H9 (cell line): ENCODE results near the gene PDCD7. TPM values are rescaled to one million over a fixed set of nuclear protein-coding genes. Genes with fewer than 3 reads are reported as not detected.

ENCODE experiments used
- DNase-seq: peaks from one replicate; pipeline ENCODE4 v3.0.0-alpha.2; 2017
- H2AFZ ChIP-seq: one replicate; pipeline ENCODE4 v1.6.1; 2013; ENCODE audit warnings: mild to moderate bottlenecking, low read length, control low read depth, moderate library complexity
- H2AK5ac ChIP-seq: 2 replicates; pipeline ENCODE4 v1.6.1; 2013; ENCODE audit warnings: low read length, control low read depth, mixed read lengths; ENCODE audit not compliant: insufficient read length
- H2BK120ac ChIP-seq: one replicate; pipeline ENCODE4 v1.6.1; 2013; ENCODE audit warnings: low read depth, mild to moderate bottlenecking, low read length, control low read depth, inconsistent platforms; ENCODE audit not compliant: poor library complexity, severe bottlenecking
- H2BK12ac ChIP-seq: 2 replicates; pipeline ENCODE4 v1.6.1; 2013; ENCODE audit warnings: low read length, control low read depth, mixed read lengths, low read depth; ENCODE audit not compliant: insufficient read length
- H2BK15ac ChIP-seq: 2 replicates; pipeline ENCODE4 v1.6.1; 2013; ENCODE audit warnings: low read depth, low read length, control low read depth
- H2BK20ac ChIP-seq: one replicate; pipeline ENCODE4 v1.6.1; 2013; ENCODE audit warnings: low read depth, mild to moderate bottlenecking, low read length, control low read depth, inconsistent platforms; ENCODE audit not compliant: poor library complexity, severe bottlenecking
- H2BK5ac ChIP-seq: 2 replicates; pipeline ENCODE4 v1.6.1; 2013; ENCODE audit warnings: low read length, control low read depth, mixed read lengths; ENCODE audit not compliant: insufficient read length
- H3K14ac ChIP-seq: 2 replicates; pipeline ENCODE4 v1.6.1; 2013; ENCODE audit warnings: low read length, control low read depth; ENCODE audit not compliant: insufficient read depth
- H3K18ac ChIP-seq: 2 replicates; pipeline ENCODE4 v1.6.1; 2013; ENCODE audit warnings: low read depth, mild to moderate bottlenecking, mixed read lengths, low read length, control low read depth; ENCODE audit not compliant: insufficient read length
- H3K23ac ChIP-seq: 2 replicates; pipeline ENCODE4 v1.6.1; 2013; ENCODE audit warnings: low read length, control low read depth, mixed read lengths, low read depth; ENCODE audit not compliant: insufficient read length
- H3K23me2 ChIP-seq: 2 replicates; pipeline ENCODE4 v1.6.1; 2013; ENCODE audit warnings: low read depth, mild to moderate bottlenecking, mixed read lengths, low read length, control low read depth; ENCODE audit not compliant: insufficient read length, poor library complexity, severe bottlenecking
- H3K27ac ChIP-seq: 2 replicates; pipeline ENCODE4 v1.5.1; 2013; ENCODE audit warnings: low read length, control low read depth, mixed read lengths, low read depth; ENCODE audit not compliant: insufficient read length
- H3K27me3 ChIP-seq: 2 replicates; pipeline ENCODE4 v1.6.1; 2013; ENCODE audit warnings: low read length, control low read depth, inconsistent platforms; ENCODE audit not compliant: insufficient read depth
- H3K4ac ChIP-seq: 2 replicates; pipeline ENCODE4 v1.6.1; 2013; ENCODE audit warnings: low read depth, mild to moderate bottlenecking, control low read depth, inconsistent platforms, low read length, moderate library complexity
- H3K4me1 ChIP-seq: 2 replicates; pipeline ENCODE4 v1.6.1; 2013; ENCODE audit warnings: low read length, control low read depth, inconsistent platforms; ENCODE audit not compliant: insufficient read depth
- H3K4me2 ChIP-seq: 2 replicates; pipeline ENCODE4 v1.6.1; 2013; ENCODE audit warnings: low read length, control low read depth, mixed read lengths; ENCODE audit not compliant: insufficient read length, insufficient read depth
- H3K56ac ChIP-seq: 2 replicates; pipeline ENCODE4 v1.6.1; 2013; ENCODE audit warnings: low read depth, mild to moderate bottlenecking, mixed read lengths, low read length, control low read depth; ENCODE audit not compliant: insufficient read length
- H3K79me1 ChIP-seq: 2 replicates; pipeline ENCODE4 v1.6.1; 2013; ENCODE audit warnings: low read depth, mild to moderate bottlenecking, moderate library complexity, low read length, control low read depth, inconsistent platforms; ENCODE audit not compliant: insufficient read depth, poor library complexity, severe bottlenecking
- H3K79me2 ChIP-seq: 2 replicates; pipeline ENCODE4 v1.6.1; 2013; ENCODE audit warnings: low read length, control low read depth, inconsistent platforms; ENCODE audit not compliant: insufficient read depth
- H3K9ac ChIP-seq: 2 replicates; pipeline ENCODE4 v1.6.1; 2013; ENCODE audit warnings: low read length, control low read depth, mixed read lengths; ENCODE audit not compliant: insufficient read length; ENCODE audit errors: extremely low read depth
- H3K9me3 ChIP-seq: one replicate; pipeline ENCODE4 v1.6.1; 2013; ENCODE audit warnings: low read depth, low read length, inconsistent platforms; ENCODE audit not compliant: control insufficient read depth
- H3T11ph ChIP-seq: one replicate; pipeline ENCODE4 v1.6.1; 2013; ENCODE audit warnings: mild to moderate bottlenecking, low read length, control low read depth, inconsistent platforms
- H4K20me1 ChIP-seq: one replicate; pipeline ENCODE4 v1.6.1; 2013; ENCODE audit not compliant: control insufficient read depth, insufficient read length, insufficient read depth
- H4K5ac ChIP-seq: 2 replicates; pipeline ENCODE4 v1.6.1; 2013; ENCODE audit warnings: low read depth, mild to moderate bottlenecking, mixed read lengths, low read length, control low read depth; ENCODE audit not compliant: insufficient read length
- H4K8ac ChIP-seq: replicated peaks from 2 replicates; pipeline ENCODE4 v1.6.1; 2013; ENCODE audit warnings: low read length, control low read depth, mixed read lengths, low read depth; ENCODE audit not compliant: insufficient read length
- H4K91ac ChIP-seq: 2 replicates; pipeline ENCODE4 v1.6.1; 2013; ENCODE audit warnings: low read depth, mild to moderate bottlenecking, moderate library complexity, mixed read lengths, low read length, control low read depth; ENCODE audit not compliant: insufficient read length
- H3K27ac Mint-ChIP-seq, 3 experiments: 2 replicates in 2 of 3; 3 replicates in 1 of 3; pipeline ENCODE4 v1.8.0; 2020 to 2021; ENCODE audit warnings: mixed read lengths in 3 of 3, mild to moderate bottlenecking in 1 of 3, moderate library complexity in 1 of 3
- H3K27me3 Mint-ChIP-seq: 2 replicates; pipeline ENCODE4 v1.8.0; 2021; ENCODE audit warnings: low read depth, mild to moderate bottlenecking, moderate library complexity, mixed read lengths
- H3K36me3 Mint-ChIP-seq, 3 experiments: 2 replicates in 2 of 3; 3 replicates in 1 of 3; pipeline ENCODE4 v1.8.0; 2020 to 2021; ENCODE audit warnings: low read depth in 3 of 3, mixed read lengths in 3 of 3; ENCODE audit not compliant: insufficient read depth in 1 of 3
- H3K4me1 Mint-ChIP-seq, 2 experiments: 2 replicates each; pipeline ENCODE4 v1.8.0; 2020; ENCODE audit warnings: mixed read lengths in 2 of 2
- H3K4me3 Mint-ChIP-seq, 2 experiments: 2 replicates in 1 of 2; 3 replicates in 1 of 2; pipeline ENCODE4 v1.8.0; 2020 to 2021; ENCODE audit warnings: mild to moderate bottlenecking in 2 of 2, mixed read lengths in 2 of 2, moderate library complexity in 1 of 2
- H3K9me3 Mint-ChIP-seq, 2 experiments: 2 replicates in 1 of 2; 3 replicates in 1 of 2; pipeline ENCODE4 v1.8.0; 2020; ENCODE audit warnings: mild to moderate bottlenecking in 2 of 2, mixed read lengths in 2 of 2, moderate library complexity in 1 of 2
- CTCF ChIP-seq: fragments of 200-600 bp; sonication (generic); conservative IDR thresholded peaks from 3 replicates; pipeline ENCODE4 v1.8.0; 2021; ENCODE audit warnings: antibody characterized with exemption, mild to moderate bottlenecking
- WGBS: extraction: QIAGEN DNeasy Blood & Tissue Kit; methylation state at CpG from one replicate; pipeline ENCODE4 v1.1.7; 2013; ENCODE audit warnings: missing lambda C conversion rate, low lambda C conversion rate, mixed read lengths; ENCODE audit not compliant: insufficient read length; ENCODE audit errors: extremely low coverage; 5-methylcytosine and 5-hydroxymethylcytosine counted together
- total RNA-seq: library from RNA; stranded (reverse); gene quantifications from 2 replicates; pipeline ENCODE4 v1.2.1, GENCODE V29; 2021

PDCD7 gene
- total RNA-seq, 1 experiment from 2014 or later = 35.2 TPM

GRCh38 chr15:65079580-65079979 lies 54.0 kb downstream of the PDCD7 start:
- Histone ChIP-seq H3T11ph (no peak overlapping the region), H3K79me2 (no peaks in the 10 kb centered on the region), H3K4me2 (no peak overlapping the region), H3K23me2 (no peaks in the 10 kb centered on the region), H3K14ac (no peak overlapping the region), H3K4ac (no peak overlapping the region), H3K9ac (no peak overlapping the region), H2AK5ac (no peak overlapping the region), H2BK20ac (no peak overlapping the region), H2BK120ac (no peak overlapping the region), H2BK12ac (no peak overlapping the region), H3K56ac (no peak overlapping the region), H2BK15ac (no peak overlapping the region), H3K4me1 (peaks cover 14% of the 10 kb centered on the region; the same call in 1 of the 2 replicates), H2AFZ (no peak overlapping the region), H3K18ac (no peak overlapping the region), H2BK5ac (no peak overlapping the region), H4K20me1 (no peaks in the 10 kb centered on the region), H3K27me3 (no peaks in the 10 kb centered on the region), H4K8ac (no peak overlapping the region), H4K91ac (no peak overlapping the region), H3K23ac (no peak overlapping the region), H3K79me1 (no peaks in the 10 kb centered on the region), H3K9me3 (no peaks in the 10 kb centered on the region), H4K5ac (no peak overlapping the region), H3K27ac (no peak overlapping the region)
- Mint-ChIP-seq H3K4me3 (no peak overlapping the region), H3K9me3 (no peaks in the 10 kb centered on the region; a peak in 2 of 5 replicates), H3K27me3 (peaks cover 37% of the 10 kb centered on the region), H3K36me3 (peaks cover 0 to 1% (median 0%) of the 10 kb centered on the region in 3 experiments; a peak in 1 of 7 replicates), H3K4me1 (peaks cover 35 to 36% of the 10 kb centered on the region in 2 experiments), H3K27ac (no peak overlapping the region)
- TF ChIP-seq CTCF = no peak
- DNase-seq = no peak
- no CpG with 5 or more reads among the region's 5 CpGs for WGBS
